ENCODE results near the gene SCART1. TPM values are rescaled to one million over a fixed set of nuclear protein-coding genes. Genes with fewer than 3 reads are reported as not detected.

SCART1 gene
- total and polyA plus RNA-seq, 2 experiments from 2014 or later: 0.89 to 5.6 TPM

GRCh38 chr10:133454204-133454893 is 604 bp downstream of the SCART1 start:
- Histone ChIP-seq H3K36me3 (no peaks in the 10 kb centered on the region), H3K9me3 (ENCODE audit: low read depth) (no peaks in the 10 kb centered on the region), H3K4me3 (no peak overlapping the region), H3K4me1 (ENCODE audit: low read depth) (no peaks in the 10 kb centered on the region), H3K27me3 (no peaks in the 10 kb centered on the region), H3K27ac (no peak overlapping the region)
- DNase-seq (ENCODE audit: low read depth in 1 of 2, low spot score in 1 of 2): no peak
- TF ChIP-seq CTCF (IDR thresholded peaks at IDR 0.05; ENCODE audit: low read depth, low read length): no peak

- no peaks in the 10 kb centered on the region for H3K9me3 ChIP-seq (ENCODE audit: low read depth)
- no peak for DNase-seq (ENCODE audit: low read depth in 1 of 2, low spot score in 1 of 2)
- TF ChIP-seq CTCF (IDR thresholded peaks at IDR 0.05; ENCODE audit: low read depth, low read length): no peak
Observed at GRCh38 chr10:133455196-133455595, 1.5 kb downstream of the SCART1 start.

GRCh38 chr10:133455611-133456031 is 1.9 kb downstream of the SCART1 start:
- Histone ChIP-seq H3K36me3 (no peaks in the 10 kb centered on the region), H3K27ac (no peak overlapping the region), H3K4me3 (no peak overlapping the region), H3K27me3 (no peaks in the 10 kb centered on the region), H3K9me3 (ENCODE audit: low read depth) (no peaks in the 10 kb centered on the region), H3K4me1 (ENCODE audit: low read depth) (no peaks in the 10 kb centered on the region)
- no peak for DNase-seq (ENCODE audit: low read depth in 1 of 2, low spot score in 1 of 2)
- no peak for TF ChIP-seq CTCF (IDR thresholded peaks at IDR 0.05; ENCODE audit: low read depth, low read length)

More at GRCh38 chr10:133455196-133455595, 1.5 kb downstream of the SCART1 start:
- H3K4me1 ChIP-seq (ENCODE audit: low read depth): no peaks in the 10 kb centered on the region
- H3K27ac ChIP-seq: no peak overlapping the region
- H3K36me3 ChIP-seq: no peaks in the 10 kb centered on the region
- H3K27me3 ChIP-seq: no peaks in the 10 kb centered on the region
- H3K4me3 ChIP-seq: no peak overlapping the region

- TF ChIP-seq CTCF (IDR thresholded peaks at IDR 0.05; ENCODE audit: low read depth, low read length): no peak
- Histone ChIP-seq H3K27ac (no peak overlapping the region), H3K36me3 (no peaks in the 10 kb centered on the region), H3K27me3 (no peaks in the 10 kb centered on the region), H3K4me3 (no peak overlapping the region), H3K4me1 (ENCODE audit: low read depth) (no peaks in the 10 kb centered on the region), H3K9me3 (ENCODE audit: low read depth) (no peaks in the 10 kb centered on the region)
- no peak for DNase-seq (ENCODE audit: low read depth in 1 of 2, low spot score in 1 of 2)
Observed at GRCh38 chr10:133456041-133456951, 2.6 kb downstream of the SCART1 start.

- H3K4me3 ChIP-seq: no peak overlapping the region
- H3K27ac ChIP-seq: no peak overlapping the region
- H3K4me1 ChIP-seq (ENCODE audit: low read depth): no peaks in the 10 kb centered on the region
- no peaks in the 10 kb centered on the region for H3K36me3 ChIP-seq
- no peaks in the 10 kb centered on the region for H3K27me3 ChIP-seq
- TF ChIP-seq CTCF (IDR thresholded peaks at IDR 0.05; ENCODE audit: low read depth, low read length): no peak
- DNase-seq (ENCODE audit: low read depth in 1 of 2, low spot score in 1 of 2): no peak
- no peaks in the 10 kb centered on the region for H3K9me3 ChIP-seq (ENCODE audit: low read depth)
Observed at GRCh38 chr10:133457100-133457841, 3.5 kb downstream of the SCART1 start.

All from cardiac muscle cell (in vitro differentiated cells and primary cell).